Ammon's horn (tissue), 1 donor: Measurements from ENCODE around the gene ROR2.

Experiments
- DNase-seq: peaks from one replicate; pipeline ENCODE4 v3.0.0-alpha.2; 2016; ENCODE audit warnings: low spot score

The ROR2 gene

DNA sequence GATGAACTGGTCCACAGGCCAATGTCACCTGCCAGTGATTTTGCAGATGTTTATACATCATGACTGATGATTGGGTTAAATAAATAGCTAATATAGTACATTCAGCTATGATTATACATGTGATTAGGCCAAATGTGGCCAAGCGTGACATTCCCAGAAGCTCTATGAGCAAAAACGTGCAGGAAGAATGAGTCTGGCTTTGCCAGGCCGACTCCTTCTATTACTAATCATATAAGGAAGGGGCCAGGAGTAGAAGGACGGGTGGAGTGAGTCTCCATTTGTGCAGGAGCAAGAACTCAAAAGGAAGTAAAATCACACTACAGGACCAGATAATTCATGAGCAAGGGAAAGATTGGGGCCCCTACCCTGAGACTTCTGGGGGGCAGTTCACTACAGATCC, 178.2 kb downstream of the ROR2 start:
- DNase-seq: no peak

DNA sequence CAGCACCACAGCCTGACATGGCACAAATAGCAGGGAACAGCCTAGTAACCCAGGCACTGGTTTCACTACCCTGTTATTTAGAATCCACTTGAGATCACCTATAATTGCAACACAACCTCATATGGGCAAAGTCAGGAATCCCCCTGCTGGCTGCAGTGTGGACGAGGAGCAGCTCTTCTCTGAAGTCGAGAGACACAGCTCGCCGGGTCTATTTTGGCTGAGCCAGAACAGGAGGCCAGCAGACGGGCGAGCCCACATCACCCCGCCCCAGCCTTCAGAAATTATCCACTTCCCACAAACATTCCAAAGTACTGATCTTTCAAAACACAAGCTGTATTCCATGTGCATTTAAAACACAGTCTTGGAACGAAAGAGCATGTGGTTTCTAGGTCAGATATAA, 179.0 kb downstream of the ROR2 start:
- DNase-seq: no peak

DNA sequence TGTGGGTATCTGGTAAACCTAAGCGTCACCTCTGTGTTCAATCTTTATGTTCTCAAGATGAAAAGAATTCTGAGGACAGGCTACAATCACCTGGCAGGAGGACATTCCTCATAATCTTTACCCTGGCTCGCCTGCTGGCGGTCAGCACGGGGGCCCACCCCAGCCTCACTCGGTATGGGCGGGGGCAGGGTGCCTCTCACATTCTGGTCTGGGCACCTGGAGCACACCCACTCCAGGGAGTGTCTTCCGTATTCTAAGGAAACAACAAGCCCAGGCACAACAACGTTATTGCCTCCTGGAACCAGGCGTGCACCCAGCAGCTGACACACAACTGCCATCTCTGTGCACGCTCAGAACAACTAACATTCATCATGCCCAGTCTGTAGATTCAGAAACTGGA, 179.8 kb downstream of the ROR2 start:
- no peak for DNase-seq

DNA sequence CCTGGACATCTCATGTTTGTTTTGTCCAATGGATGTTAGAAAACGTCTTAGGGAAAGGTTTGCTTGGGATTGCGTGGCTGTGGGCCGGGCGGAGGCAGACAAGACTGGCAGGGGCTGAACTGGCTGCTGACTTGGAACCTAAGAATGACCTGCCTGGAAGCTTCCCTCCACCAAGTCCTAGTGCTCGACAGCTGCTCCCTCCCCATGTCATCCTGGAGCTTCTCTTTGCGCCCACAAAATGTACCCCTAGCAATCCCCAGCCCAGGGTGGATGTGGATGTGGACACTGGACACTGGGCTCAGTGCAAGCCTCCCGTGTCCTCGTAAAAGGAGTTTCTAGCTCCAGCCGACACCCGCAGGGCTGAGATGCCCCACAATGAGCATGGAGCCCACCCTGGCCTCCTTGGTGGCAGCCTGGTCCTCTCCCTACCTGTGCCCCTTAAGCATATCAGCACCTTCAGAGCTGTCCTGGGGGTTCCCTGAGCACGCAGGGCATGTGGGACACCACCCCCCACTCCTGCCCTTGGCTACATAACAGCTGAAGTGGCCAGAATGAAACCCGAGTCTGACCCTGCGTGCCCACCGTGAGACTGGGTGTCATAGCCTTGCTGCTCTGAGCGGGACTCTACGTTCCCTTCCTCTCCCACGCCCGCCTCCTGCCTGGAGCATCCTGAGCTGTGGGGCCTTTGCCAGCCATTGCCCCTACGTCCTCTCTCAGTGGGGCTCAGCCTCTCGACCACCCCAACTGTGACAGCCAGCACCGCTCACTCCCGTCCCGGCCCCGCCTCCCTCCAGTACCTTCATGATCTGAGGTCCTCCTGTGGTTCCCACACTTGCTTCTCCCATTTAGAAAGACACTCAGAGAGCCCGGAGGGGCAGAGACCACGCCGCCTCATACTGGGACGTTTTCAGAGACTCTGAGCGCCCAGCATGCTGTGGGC, 180.8 kb downstream of the ROR2 start:
- no peak for DNase-seq

DNA sequence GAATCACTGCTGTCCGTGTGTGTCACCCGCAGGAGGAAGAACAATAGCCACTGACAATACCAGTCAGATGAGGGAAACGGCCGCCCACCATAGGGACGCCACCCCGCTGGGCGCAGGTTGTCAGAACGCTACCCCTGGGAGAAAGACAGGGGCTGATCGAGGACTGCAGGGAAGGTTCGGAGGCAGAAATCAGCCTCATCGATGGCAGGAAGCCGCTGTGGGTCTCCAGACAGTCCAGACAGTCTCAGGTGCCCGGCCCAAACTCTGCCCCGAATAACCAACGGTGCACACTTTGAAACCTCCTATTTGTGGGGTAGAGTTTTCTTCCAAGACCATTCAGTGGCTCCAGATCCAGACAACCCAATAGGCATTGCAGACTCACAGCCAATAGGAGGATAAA, 181.5 kb downstream of the ROR2 start:
- DNase-seq: no peak

DNA sequence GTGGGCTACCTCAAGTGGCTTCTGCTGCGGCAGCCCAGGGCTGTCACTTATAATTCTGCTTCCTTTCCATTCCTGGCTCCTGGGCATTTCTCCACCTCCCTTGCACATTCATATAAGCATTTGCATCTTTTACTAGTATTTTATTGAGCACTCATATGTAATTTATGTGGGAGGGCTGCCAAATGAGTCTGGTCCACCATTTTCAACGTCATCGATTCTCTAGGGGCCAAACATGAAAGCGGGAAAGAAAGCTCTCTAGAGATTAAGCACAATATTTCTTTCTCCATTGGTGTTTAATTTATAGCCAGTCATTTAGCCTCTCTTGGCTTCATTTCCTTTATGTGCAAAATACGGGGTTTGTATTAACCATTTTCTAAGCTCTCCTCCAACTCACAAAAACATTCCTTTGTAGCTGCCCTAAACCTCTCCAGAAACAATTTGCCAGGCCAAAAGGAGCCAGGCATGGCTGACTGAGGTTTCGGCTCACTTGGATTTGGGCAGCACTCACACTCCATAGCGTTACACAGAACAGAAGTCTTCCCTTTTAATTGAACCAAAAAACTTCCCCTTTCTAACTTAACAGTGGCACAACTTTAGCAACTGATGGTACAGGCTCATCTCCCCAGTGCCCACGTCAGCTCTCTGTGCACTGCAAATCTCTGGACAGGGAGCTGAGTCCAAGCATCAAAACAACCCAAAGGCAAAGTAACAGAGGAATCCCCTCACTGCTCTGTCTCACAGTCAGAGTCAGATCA, 183.5 kb downstream of the ROR2 start:
- DNase-seq: no peak

DNA sequence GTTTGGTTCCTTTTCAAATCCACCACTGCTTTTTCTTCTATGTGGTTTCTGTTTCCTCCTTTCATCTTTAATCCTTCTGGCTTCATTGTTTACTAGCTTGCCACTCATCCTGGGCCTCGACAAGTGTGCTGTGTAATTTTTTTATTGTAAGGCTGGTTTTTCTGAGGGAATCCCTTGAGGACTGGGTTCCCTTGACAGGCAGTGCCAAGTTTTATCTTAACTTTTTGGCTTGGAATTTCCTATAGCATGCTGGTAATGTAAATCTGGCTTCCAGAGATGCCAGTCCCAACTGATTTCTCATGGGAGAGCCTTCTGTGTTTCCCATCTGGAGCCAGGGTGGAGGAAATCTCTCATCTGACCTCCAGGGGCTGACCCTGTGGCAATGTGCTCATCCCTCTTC, 184.7 kb downstream of the ROR2 start:
- DNase-seq: no peak

DNA sequence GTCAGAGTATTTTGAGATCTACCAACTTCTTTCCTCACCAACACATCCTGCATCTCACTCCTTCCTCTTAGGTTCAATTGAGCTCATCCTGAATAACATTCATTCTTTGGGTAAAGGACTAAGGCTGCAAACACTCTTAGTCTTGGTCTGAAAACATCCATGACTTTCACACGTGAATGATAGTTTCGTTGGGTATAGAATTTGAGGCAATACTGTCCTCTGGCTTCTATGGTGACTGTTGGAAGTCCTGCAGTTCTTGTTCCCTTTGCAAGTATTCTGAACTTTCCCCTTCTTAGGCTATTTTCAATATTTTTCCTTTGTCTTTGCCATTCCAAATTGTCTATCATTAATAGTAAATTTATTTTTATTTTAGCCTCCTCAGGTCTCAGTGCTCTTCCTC, 185.4 kb downstream of the ROR2 start:
- DNase-seq: no peak

DNA sequence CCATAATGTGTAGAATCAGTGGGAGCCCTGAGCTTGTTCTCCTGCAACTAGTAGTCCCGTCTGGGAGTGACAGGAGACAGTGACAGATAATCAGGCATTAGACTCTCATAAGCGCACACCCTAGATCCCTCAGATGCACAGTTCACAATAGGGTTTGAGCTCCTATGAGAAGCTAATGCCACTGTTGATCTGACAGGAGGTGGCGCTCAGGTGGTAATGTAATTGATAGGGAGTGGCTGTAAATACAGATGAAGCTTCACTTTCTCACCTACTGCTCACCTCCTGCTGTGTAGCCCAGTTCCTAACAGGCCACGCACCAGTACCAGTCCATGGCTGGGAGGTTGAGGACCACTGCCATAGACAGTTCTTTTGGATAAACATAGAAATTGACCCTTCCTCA, 188.7 kb downstream of the ROR2 start:
- no peak for DNase-seq

DNA sequence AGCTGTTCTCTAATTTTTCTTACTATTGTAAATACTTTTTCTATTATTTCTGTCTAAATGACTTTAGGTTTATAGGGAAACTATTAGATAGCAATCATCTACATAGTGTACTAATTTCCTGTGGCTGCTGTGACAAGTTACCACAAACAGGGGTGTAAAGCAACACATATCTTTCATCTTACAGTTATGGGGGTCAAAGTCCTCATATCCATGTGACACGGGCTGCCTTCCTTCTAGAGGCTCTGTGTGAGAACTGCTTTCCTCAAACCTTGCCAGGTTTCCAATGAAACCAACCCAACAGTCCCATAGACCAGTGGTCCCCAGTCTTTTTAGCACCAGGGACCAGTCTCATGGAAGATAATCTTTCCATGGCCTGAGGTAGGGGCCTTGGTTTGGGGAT, 189.1 kb downstream of the ROR2 start:
- no peak for DNase-seq

DNA sequence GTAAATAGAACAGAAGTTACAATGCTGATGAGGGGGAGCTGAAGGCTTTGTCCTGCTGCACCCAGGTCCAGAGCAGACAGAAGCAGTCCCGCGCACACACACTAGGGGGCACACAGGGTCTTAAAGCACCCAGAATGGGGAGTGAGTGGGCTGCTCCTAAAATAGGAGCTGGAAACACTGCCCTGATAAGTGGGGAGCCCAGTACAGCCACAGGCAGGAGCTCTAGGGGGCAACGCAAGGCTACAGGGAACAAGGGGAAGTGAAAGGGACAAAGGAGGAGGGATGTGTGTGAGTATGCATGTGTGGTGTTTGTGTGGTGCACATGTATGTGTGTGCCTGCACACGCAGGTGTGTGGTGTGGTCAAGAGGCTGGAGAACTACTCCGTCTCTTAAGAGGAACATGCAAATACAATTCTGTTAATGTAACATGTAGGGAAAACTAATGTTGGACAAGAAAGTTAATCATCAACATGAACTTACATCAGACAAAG, 191.5 kb downstream of the ROR2 start:
- no peak for DNase-seq

DNA sequence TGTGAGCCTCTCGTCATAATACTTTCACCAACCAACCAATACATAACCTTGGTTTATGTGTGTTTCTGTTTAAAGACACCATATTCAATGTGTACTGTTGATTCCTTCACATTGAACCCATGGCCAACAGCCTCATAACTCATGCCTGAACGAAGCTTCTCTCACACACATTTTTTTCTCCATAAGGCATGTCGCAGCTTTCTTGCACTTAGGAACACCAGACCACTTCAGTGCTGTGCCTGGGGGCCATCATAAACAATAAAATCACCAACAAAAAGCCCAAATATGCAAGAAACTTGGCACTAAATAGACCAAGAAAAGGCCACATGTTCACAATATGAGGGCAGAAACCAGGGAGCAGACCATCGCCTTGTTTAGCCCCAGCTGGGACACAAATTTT, 192.2 kb downstream of the ROR2 start:
- no peak for DNase-seq

DNA sequence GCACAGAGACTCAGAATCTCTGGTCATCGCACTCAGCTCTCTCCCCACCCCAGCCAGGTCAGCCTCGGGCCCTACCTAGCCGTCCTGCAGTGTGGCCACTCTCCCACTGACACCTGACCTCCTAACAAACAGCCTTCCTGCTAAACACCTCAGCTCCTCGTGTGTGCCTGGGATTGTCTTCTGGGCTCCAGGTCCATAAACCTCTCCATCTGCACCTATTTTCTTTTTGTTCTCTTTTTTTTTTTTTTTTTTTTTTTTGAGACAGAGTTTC, 193.6 kb downstream of the ROR2 start:
- no peak for DNase-seq

DNA sequence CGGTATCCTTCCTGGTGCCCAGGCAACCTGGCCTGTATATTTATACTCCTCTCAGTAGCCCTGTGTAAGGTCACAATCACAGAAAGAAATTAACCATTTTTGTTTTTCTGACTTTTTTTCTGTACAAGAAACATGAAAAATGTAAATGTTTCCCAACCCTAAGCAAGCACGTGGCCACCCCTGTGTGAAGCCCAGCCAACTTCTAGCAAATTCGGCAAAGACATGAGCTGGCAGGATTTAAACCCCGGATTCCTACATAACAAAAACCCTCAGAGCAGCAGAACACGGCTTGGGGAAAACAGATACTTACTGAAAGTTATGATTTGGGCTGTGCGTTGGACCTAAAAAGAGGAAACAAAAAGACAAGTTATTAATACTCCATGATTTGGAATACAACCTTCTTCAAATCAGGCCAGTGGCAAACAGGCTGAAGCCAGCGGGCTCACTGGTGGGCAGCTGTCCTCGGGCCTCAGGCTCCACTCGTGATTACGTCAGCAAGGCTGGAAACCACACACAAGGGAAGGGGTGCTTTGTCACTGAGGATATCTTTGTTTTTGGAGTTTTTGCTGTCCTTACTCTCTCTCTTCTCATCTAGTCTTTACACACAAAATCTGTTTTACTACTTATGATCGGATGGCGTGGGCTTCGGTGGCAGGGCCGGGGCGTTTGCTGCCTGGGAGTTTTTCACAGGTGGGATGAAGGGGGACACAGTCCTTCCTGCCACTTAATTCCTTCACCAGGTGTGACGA, 194.1 kb downstream of the ROR2 start:
- no peak for DNase-seq

DNA sequence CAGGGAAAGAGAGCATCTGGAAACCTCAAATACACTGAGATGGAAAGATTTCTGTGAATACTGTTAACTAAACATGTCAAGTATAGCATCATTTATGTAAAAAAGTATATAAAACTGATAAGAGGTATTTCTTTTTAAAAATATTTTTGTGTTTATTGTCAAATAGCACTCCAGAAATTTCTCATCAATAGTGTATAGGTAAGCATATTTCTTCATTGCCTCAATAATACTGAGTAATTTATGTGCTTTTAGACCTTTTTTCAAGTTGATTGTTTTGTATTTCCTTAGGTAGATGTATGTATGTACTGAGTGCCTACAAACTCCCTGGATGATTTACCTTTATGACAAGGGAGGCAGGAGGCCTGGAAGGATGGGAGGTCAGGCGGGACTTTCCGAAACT, 196.3 kb downstream of the ROR2 start:
- no peak for DNase-seq

DNA sequence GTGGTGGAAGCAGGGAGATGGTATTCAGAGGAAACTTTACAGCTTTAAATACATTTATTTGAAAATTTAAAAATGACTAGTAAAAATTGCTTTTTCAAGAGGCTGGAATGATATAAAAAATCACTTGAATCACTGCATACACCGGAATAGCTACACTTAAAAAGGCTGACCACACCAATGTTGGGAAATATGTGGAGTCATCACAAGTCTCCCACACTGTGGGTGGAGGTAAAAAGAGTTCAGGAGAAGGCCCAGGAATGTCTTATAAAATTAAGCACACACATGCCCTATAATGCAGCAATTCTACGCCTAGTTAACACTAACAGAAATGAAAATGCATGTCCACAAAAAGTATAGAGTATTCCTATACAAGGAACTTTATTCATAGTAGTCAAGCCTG, 198.1 kb downstream of the ROR2 start:
- no peak for DNase-seq

DNA sequence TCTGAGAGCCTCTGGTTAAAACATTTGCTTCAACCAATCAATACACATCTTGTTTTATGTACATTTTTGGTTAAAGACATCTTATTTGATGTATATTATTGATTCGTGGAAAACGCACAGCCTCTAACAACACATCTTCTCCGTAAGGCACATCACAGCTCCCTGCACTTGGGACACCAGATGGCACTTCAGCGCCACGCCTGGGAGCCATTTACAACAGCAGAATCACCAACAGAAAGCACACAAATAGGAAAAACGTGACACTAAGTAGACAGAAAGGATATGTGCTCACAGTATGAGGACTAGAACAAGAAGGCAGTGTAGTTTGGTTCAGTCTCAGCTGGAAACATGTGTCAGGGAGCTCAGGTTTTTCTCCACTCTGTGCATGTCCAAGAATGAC, 199.7 kb downstream of the ROR2 start:
- peak; percentile 68 for DNase-seq

DNA sequence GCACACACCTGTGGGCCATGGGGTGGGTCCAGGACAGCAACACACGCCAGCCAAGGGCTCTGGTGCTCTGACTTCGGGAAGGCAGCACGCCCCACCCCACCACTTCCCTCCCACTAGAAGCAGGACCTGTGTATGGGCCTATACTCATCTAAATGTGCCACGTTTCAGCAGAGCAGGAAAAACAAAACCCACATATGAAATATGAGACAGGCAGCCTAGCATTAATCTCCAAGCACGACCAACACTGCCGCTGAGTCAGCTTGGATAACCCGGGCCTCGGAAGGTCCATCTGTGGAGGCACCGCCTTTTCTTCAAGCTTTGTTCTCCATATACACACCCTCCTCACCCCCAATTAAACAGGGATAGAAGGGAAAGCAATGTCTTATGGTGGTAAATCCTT, 203.1 kb downstream of the ROR2 start:
- no peak for DNase-seq

DNA sequence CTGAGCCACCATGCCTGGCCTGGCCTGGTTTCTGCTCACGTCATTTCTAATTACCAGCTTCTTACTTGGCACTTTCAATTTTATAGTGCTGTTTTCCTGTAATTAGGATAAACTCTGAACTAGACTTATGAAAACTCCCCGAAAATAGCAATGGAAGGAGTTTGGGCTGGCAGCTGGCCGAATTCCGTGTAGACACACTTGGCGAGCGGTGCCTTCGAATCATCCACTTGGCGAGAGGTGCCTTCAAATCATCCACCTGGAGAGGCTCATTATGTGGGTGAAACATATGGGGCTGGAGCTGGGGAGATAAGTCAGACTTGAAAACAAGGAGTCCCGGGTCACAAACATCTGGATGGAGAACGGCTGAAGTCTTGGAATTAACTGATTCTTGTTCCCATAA, 203.7 kb downstream of the ROR2 start:
- no peak for DNase-seq

DNA sequence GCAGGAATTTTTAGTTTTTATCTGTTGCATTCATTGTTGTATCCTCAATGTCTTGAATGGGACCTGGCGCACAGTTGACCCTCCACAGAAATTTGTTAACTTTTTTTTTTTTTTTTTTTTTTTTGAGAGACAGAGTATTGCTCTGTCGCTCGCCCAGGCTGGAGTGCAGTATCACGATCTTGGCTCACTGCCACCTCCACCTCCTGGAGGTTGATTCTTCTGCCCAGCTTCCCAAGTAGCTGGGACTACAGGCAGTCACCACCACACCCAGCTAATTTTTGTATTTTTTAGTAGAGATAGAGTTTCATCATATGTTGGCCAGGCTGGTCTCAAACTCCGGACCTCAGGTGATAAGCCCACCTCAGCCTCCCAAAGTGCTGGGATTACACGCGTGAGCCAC, 205.9 kb downstream of the ROR2 start:
- no peak for DNase-seq

DNA sequence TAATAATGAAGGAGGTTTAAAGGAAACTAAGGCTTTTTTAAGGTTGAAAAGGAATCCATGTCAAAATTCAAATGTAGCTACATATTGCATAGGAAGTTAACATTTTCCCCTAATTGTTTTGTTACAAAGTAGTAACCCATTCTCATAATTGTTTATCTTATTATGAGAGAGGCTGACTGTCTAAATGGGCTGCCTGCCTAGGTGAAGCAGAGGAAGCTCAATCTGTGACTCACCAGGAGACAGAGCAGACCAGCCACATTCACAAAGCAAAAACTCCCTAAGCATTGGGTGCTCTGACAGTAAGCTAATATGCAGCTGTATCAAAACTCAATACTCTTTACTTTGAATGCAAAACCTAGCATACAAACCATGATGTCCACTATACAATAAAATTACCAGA, 208.5 kb downstream of the ROR2 start:
- DNase-seq: peak; percentile 48

DNA sequence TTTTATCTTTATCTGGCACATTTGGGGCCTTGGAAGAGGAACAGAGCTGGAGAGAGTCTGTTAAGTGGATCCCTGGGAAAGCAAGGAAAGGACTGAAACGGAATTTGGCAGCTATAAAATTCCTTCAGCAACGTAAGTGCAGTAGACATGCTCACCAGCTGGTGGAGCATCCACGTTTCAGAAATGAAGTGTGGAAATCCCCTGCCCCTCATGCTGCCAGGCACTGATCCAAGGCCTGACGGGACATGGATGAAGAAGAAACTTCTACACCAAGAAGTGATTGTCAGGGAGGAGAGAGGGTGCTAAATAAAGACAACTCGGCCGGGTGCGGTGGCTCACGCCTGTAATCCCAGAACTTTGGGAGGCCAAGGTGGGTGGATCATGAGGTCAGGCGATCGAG, 209.3 kb downstream of the ROR2 start:
- DNase-seq: no peak
